Muscle layer of duodenum (tissue), 2 donors: ENCODE measurements around the gene TSPAN10.
A peak's percentile ranks its signal among the peaks of the same experiment; 100 is the strongest.

Experiments
- H3K27ac ChIP-seq: one replicate; pipeline ENCODE4 v1.7.0; 2013; ENCODE audit warnings: mild to moderate bottlenecking, low read length
- H3K27me3 ChIP-seq: one replicate; pipeline ENCODE4 v1.7.0; 2013; ENCODE audit warnings: low read depth, mild to moderate bottlenecking, control low read depth, low read length
- H3K36me3 ChIP-seq, 2 donors: one replicate each; pipeline ENCODE4 v1.7.0; 2013; ENCODE audit warnings: low read length in 2 of 2, control low read depth in 1 of 2, mild to moderate bottlenecking in 1 of 2; ENCODE audit not compliant: insufficient read depth in 2 of 2, control insufficient read depth in 1 of 2
- H3K4me1 ChIP-seq, 2 donors: one replicate each; pipeline ENCODE4 v1.7.0; 2013; ENCODE audit warnings: low read length in 2 of 2, mild to moderate bottlenecking in 2 of 2, control low read depth in 1 of 2, moderate library complexity in 1 of 2; ENCODE audit not compliant: insufficient read depth in 2 of 2, control insufficient read depth in 1 of 2
- H3K4me3 ChIP-seq, 2 donors: one replicate each; pipeline ENCODE4 v1.7.0; 2013; ENCODE audit warnings: low read length in 2 of 2, low read depth in 1 of 2, mild to moderate bottlenecking in 1 of 2
- H3K9me3 ChIP-seq, 2 donors: one replicate each; pipeline ENCODE4 v1.7.0; 2013; ENCODE audit warnings: low read length in 2 of 2, control low read depth in 1 of 2, mild to moderate bottlenecking in 1 of 2; ENCODE audit not compliant: control insufficient read depth in 1 of 2
- donor health status: healthy.

Gene TSPAN10

DNA sequence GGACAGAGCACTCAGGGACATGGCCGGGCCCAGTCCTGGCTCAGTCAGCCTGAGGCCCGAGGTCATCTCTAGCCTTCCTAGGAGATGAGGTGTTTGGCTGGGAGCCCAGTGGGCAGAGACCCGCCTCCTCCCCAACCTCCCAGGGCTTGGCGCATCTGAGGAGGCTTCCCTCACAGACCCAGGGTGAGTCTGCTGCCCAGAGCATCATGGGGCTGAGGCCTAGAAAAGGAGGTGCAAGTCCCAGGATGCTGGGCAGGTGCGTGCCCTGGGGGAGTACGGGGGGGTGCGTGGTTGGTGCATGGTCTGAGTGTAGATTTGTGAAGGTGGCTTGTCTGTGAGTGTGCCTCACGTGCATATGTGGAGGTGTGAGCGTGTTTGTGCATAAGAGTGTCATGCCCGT lies 14.7 kb downstream of the TSPAN10 start:
- H3K4me3 ChIP-seq = no peak overlapping the region
- H3K36me3 ChIP-seq = no peaks in the 10 kb centered on the region
- H3K27ac ChIP-seq = no peak overlapping the region
- peaks cover 0 to 6% of the 10 kb centered on the region in 2 donors for H3K9me3 ChIP-seq
- H3K4me1 ChIP-seq = no peaks in the 10 kb centered on the region
- peaks cover 10% of the 10 kb centered on the region for H3K27me3 ChIP-seq

DNA sequence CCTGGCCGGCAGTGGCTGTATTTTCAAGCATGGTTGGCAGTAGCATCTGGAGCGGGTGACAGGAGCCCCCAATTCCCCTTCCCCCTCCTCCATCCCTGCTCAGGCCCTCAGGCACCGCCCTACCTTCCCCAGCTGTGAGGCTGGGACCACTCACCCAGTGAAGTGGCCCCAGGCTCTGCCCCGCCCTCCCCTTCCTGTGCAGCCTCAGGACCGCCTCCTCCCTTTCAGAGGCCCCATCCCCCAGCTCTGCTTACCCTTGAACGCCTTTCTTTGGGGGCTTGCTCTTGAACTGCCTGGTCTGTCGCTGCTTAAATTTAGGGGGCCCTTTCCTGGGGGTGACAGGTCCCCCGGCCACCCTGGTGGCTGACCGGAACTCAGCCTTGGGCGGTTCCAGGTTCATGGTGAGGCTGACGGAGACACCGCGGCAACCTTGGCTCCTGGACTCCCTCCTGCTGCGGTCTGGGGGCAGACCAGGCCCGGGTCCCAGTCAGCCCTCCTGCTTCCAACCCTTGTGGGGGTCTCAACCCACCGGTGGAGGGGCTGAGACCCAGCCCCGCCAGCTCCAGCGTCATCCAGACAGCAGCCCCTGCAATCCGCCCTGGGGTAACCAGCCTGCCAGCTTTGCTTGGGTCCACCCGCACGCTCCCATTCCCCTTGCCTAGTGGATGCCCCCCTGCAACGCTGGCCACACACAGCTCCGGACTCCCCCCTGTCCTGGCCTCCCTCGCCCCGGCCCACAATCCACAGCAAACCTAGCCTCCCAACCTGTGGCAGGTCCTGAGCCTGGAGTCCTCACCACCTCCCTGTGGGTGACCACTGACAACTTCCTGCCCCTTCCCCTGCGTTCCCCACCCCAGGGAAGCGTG lies 16.1 kb downstream of the TSPAN10 start:
- H3K9me3 ChIP-seq = peaks cover 0 to 6% of the 10 kb centered on the region in 2 donors
- no peaks in the 10 kb centered on the region for H3K36me3 ChIP-seq
- no peaks in the 10 kb centered on the region for H3K27me3 ChIP-seq
- no peak overlapping the region for H3K4me3 ChIP-seq
- H3K27ac ChIP-seq = no peak overlapping the region
- no peaks in the 10 kb centered on the region for H3K4me1 ChIP-seq

DNA sequence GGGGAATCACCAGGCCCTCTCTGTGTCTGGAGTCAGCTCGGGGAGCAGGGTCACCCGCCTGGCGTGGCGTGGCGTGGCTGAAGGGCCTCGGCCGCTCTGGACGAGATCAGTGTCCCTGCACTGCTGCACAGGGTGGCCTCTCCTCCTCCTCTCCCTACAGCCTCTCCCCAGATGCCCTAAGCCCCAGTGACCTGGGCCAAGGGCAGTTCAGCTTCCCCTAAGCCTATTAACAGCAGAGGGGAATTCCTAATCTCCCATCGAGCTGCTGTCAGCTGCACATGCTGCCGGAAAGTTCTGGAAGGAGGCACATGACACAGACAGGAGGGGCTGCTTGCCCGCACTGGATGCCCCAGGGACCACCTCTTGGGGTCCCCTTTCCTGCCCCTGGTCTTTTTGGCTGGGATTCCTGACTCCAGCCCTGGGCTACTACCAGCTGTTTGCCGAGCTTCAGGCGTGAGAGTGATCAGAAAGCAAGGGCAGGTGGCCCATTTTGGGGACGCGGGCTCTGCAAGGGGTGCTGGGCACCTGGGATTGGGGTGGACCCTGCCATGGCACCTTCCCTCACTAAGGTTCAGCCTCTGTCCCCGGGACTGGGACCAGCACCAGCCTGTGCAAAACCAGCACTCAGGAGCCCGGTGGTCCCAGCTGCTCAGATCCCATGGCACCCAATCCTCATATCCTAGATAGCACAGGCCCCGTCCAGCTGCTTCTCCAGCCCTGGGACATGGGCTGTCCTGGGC lies 18.6 kb downstream of the TSPAN10 start:
- H3K27ac ChIP-seq = no peak overlapping the region
- H3K4me1 ChIP-seq = no peaks in the 10 kb centered on the region
- no peaks in the 10 kb centered on the region for H3K27me3 ChIP-seq
- no peaks in the 10 kb centered on the region for H3K36me3 ChIP-seq
- H3K4me3 ChIP-seq = no peak overlapping the region
- no peaks in the 10 kb centered on the region for H3K9me3 ChIP-seq

DNA sequence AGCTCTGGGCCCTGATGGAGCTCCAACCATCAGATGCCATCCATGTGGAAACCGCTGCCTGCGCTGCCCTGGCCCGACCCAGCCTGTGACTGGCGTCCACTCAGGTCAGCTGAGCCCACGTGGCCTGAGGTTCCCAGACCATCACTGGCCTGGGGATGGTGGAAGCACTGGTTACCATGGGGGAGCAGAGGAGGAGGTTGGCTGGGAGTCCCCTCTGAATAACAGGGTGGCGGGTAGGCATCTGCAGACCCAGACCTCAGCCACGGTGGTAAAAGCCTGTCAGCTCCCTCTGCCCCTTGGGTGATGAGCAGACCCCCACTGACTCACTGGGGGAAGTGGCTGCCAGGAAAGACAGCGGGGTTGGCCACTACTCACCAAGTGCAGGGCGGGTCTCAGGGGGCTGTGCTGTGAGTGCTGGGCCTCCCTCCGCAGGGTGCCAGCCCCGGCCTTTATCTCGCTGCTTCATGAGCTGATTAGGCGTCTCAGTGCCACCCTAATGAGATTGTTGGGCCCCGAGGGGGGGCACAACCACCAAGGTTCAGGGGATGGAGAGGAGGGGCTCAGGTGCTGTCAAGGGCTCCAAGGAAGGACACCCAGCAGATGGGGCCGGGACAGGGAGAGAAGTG lies 19.2 kb downstream of the TSPAN10 start, which contains the start of gene PDE6G:
Gene PDE6G, minus strand, starts transcription at position 425 of the 626 bp plus-strand sequence. CDS start 3,237 bp downstream, outside the sequence.
- no peak within 1 kb of the TSS for H3K27ac ChIP-seq
- no peaks in the 10 kb centered on the region for H3K27me3 ChIP-seq
- H3K9me3 ChIP-seq = no peaks in the 10 kb centered on the region

DNA sequence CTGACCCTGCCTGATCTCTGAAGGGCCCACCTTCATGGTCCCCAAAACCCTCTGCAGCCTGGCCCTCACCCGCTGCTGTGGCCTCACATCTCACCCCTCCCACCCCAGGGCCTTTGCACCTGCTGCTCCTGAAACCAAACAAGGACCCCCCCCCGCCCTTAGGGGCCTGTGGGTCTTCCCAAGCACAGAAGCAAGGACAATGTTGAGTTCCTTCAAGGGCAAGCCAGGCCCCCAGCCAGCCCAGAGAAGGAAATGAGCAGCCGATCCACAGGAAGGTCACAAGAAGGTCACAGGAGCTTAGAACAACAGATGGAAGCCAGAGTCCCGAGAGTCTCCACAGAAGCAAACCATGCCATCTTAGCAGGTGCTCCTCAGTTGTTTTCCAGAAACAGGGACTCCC lies 19.8 kb downstream of the TSPAN10 start:
- no peaks in the 10 kb centered on the region for H3K9me3 ChIP-seq

More for the DNA sequence above, 19.2 kb downstream of the TSPAN10 start, which contains the start of gene PDE6G:
- H3K4me1 ChIP-seq = no peaks in the 10 kb centered on the region
- no peak within 1 kb of the TSS for H3K4me3 ChIP-seq
- no peaks in the 10 kb centered on the region for H3K36me3 ChIP-seq

DNA sequence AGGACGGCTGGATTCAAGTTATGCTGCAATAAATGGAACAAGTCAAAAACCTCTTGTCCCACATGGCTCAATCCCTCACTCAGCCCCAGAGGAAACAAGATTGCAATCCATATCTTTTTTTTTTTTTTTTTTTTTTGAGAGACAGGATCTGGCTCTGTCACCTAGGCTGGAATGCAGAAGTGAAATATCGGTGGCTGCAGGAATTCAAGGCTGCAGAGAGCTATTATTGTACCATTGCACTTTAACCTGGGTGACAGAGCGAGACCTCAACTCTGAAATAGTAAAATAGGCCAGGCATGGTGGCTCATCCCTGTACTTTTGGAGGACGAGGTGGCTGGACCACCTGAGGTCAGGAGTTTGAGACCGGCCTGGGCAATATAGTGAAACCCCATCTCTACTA lies 22.0 kb downstream of the TSPAN10 start:
- Histone ChIP-seq H3K36me3 (no peaks in the 10 kb centered on the region), H3K27me3 (no peaks in the 10 kb centered on the region), H3K9me3 (no peaks in the 10 kb centered on the region), H3K4me3 (no peak overlapping the region), H3K27ac (no peak overlapping the region), H3K4me1 (no peaks in the 10 kb centered on the region)

More for the DNA sequence above, 19.8 kb downstream of the TSPAN10 start:
- no peaks in the 10 kb centered on the region for H3K27me3 ChIP-seq
- no peak overlapping the region for H3K4me3 ChIP-seq
- no peak overlapping the region for H3K27ac ChIP-seq
- H3K4me1 ChIP-seq = no peaks in the 10 kb centered on the region
- H3K36me3 ChIP-seq = no peaks in the 10 kb centered on the region

DNA sequence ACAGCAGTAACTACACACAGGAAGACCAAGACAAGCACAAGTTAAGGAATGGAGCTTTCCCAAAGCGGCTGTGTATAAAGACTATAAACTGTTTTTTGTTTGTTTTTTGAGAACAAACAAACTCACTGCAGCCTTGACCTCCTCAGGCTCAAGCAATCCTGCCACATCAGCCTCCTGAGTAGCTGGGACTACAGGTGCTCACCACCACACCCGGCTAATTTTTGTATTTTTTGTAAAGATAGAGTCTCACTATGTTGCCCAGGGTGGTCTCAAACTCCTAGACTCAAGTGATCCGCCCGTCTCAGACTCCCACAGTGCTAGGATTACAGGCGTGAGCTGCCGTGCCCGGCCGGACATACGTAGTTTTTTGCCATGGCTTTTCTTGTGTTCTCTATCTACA lies 23.4 kb downstream of the TSPAN10 start:
- Histone ChIP-seq H3K4me1 (peaks cover 2 to 5% of the 10 kb centered on the region in 2 donors), H3K9me3 (no peaks in the 10 kb centered on the region), H3K27me3 (no peaks in the 10 kb centered on the region), H3K4me3 (no peak overlapping the region), H3K36me3 (no peaks in the 10 kb centered on the region), H3K27ac (no peak overlapping the region)

DNA sequence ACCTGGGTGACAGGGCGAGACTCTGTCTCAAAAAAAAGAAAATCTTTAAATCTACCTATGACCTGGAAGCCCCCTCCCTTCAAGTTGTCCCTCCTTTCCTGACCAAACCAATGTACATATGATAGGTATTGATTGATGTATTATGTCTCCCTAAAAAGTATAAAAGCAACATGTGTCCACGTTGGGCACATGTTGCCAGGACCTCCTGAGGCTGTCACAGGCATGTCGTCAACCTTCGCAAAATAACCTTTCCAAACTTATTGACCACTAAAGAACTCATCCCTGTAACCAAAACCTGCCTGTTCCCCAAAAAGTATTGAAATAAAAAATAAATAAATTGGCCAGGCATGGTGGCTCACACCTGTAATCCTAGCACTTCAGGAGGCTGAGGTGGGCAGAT lies 25.0 kb downstream of the TSPAN10 start:
- H3K4me3 ChIP-seq = no peak overlapping the region
- H3K4me1 ChIP-seq = peaks cover 6 to 13% of the 10 kb centered on the region in 2 donors
- no peaks in the 10 kb centered on the region for H3K36me3 ChIP-seq
- no peak overlapping the region for H3K27ac ChIP-seq
- no peaks in the 10 kb centered on the region for H3K27me3 ChIP-seq
- H3K9me3 ChIP-seq = no peaks in the 10 kb centered on the region

DNA sequence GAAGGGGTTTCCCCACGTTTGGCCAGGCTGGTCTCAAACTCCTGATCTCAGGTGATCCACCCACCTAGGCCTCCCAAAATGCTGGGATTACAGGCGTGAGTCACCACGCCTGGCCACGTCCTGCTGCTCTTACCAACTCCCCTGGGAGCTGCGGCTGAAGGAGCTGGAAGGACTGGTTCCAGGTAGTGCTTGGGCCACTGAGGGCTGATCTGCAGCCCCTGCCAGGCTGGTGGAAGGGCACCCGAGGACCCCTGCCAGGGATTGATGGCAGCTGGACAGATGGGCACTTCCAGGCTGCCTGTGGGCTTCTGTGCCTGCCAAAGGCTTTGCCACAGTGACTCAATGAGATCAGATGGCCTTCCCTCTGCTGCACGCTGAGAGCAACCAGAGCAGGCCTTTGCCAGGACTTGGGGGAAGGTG lies 27.1 kb downstream of the TSPAN10 start:
- Histone ChIP-seq H3K9me3 (no peaks in the 10 kb centered on the region), H3K4me1 (peaks cover 6 to 20% of the 10 kb centered on the region in 2 donors), H3K4me3 (no peak overlapping the region), H3K36me3 (no peaks in the 10 kb centered on the region), H3K27me3 (no peaks in the 10 kb centered on the region), H3K27ac (no peak overlapping the region)

DNA sequence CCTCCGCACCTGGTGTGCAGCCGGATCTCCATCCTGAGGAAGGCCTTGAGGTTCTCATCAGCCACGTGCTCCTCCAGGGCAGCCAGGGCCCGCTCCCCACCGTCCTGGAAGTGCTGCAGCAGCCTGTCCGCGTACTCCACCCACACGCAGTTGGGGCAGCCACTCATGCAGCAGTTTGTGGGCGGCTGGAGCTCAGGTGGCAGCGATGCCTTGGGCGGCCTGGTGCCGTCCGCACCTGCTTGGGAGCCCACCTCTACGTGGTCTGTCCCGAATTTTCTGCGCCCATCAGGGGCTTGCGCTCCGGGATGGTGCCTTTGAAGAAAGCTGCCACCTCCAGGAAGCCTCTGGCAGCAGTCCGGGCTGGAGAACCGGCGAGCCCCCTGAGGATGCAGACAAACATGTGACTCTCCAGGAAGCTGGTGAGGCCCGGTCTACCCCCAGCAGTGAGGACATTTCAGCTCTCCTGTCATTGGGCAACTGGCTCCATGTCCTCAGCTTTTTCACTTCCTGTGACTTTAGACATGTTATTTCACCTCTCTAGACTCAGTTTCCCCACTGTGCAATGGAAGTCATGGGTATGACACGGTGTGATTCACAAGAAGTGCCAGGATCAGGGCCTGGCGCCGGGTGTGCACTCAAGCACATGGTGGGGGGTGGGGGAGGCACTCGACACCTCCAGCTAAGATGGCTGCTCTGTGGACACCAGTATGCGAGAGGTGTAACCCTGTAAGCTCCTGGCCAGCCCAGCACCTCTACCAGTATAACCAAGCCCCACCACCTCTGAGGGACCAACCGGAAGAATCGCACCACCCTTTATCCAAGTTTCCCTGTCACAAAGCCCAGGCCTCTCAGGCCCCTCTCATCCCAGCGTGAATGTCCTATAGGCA lies 28.5 kb downstream of the TSPAN10 start:
- Histone ChIP-seq H3K4me1 (peaks cover 6 to 20% of the 10 kb centered on the region in 2 donors), H3K27me3 (no peaks in the 10 kb centered on the region), H3K27ac (peak overlapping the region; percentile 87), H3K4me3 (peak overlapping the region; percentile 95 to 99), H3K9me3 (no peaks in the 10 kb centered on the region), H3K36me3 (peaks cover 4 to 13% of the 10 kb centered on the region in 2 donors)
